SU-DHL-6 (cell line): Measurements from ENCODE around the gene DRC3.

ENCODE experiments used
- H2AFZ ChIP-seq: fragments of 200-600 bp; sonication (generic); 2 replicates; pipeline ENCODE4 v1.6.1; 2014; ENCODE audit warnings: low read depth, mild to moderate bottlenecking, moderate library complexity, mixed read lengths, antibody characterized with exemption, low read length; ENCODE audit not compliant: severe bottlenecking
- H3F3A ChIP-seq: fragments of 200-600 bp; shearing (Covaris generic); 2 replicates; pipeline ENCODE4 v1.6.0; 2016; ENCODE audit warnings: antibody characterized with exemption, mild to moderate bottlenecking; ENCODE audit not compliant: insufficient read depth
- H3K27ac ChIP-seq: fragments of 200-600 bp; sonication (generic); 2 replicates; pipeline ENCODE4 v1.5.1; 2016; ENCODE audit warnings: low read depth, mild to moderate bottlenecking, low read length, moderate library complexity, mixed read lengths
- H3K27me3 ChIP-seq: fragments of 200-600 bp; sonication (generic), shearing (Covaris generic); 2 replicates; pipeline ENCODE4 v1.6.0; 2014; ENCODE audit warnings: mild to moderate bottlenecking, low read length
- H3K36me3 ChIP-seq: fragments of 200-600 bp; sonication (generic); 2 replicates; pipeline ENCODE4 v1.6.1; 2014; ENCODE audit warnings: mild to moderate bottlenecking, low read length, mixed read lengths
- H3K4me2 ChIP-seq: fragments of 300-600, 200-600 bp; shearing (Covaris generic), sonication (generic); 2 replicates; pipeline ENCODE4 v1.6.0; 2014; ENCODE audit warnings: low read length, low read depth, mild to moderate bottlenecking; ENCODE audit not compliant: poor library complexity, severe bottlenecking
- H3K4me3 ChIP-seq: fragments of 200-600 bp; sonication (generic); 2 replicates; pipeline ENCODE4 v1.5.1; 2014; ENCODE audit warnings: antibody characterized with exemption, low read length, mild to moderate bottlenecking, mixed read lengths; ENCODE audit not compliant: insufficient read depth, poor library complexity, severe bottlenecking
- H3K79me2 ChIP-seq: fragments of 200-600 bp; sonication (generic); 2 replicates; pipeline ENCODE4 v1.6.1; 2014; ENCODE audit warnings: mild to moderate bottlenecking, low read length, moderate library complexity; ENCODE audit not compliant: insufficient read depth
- H3K9ac ChIP-seq: fragments of 200-600 bp; sonication (generic); 2 replicates; pipeline ENCODE4 v1.7.0; 2014; ENCODE audit warnings: mild to moderate bottlenecking, low read length
- H3K9me2 ChIP-seq: fragments of 200-600 bp; sonication (generic); replicated peaks from 2 replicates; pipeline ENCODE4 v1.6.1; 2014; ENCODE audit warnings: low read length; ENCODE audit not compliant: insufficient read depth
- H3K9me3 ChIP-seq: fragments of 200-600 bp; sonication (generic); 2 replicates; pipeline ENCODE4 v1.6.1; 2014; ENCODE audit warnings: low read length, mixed read lengths; ENCODE audit not compliant: insufficient read depth
- H4K20me1 ChIP-seq: fragments of 200-600 bp; sonication (generic); 2 replicates; pipeline ENCODE4 v1.6.1; 2014; ENCODE audit warnings: low read depth, mild to moderate bottlenecking, antibody characterized with exemption, low read length, moderate library complexity, mixed read lengths
- EZH2phosphoT487 ChIP-seq: fragments of 200-600 bp; sonication (generic), shearing (Covaris generic); conservative IDR thresholded peaks from 2 replicates; pipeline ENCODE4 v1.6.1; 2018; ENCODE audit warnings: mild to moderate bottlenecking, antibody characterized with exemption, low read length, moderate library complexity, mixed read lengths
- TF ChIP-seq, protein P1 (sequence below): fragments of 200-600 bp; sonication (generic); IDR thresholded peaks from one replicate; pipeline ENCODE4 v1.5.1; 2017; ENCODE audit warnings: antibody characterized with exemption, mild to moderate bottlenecking, low read length, moderate library complexity; ENCODE audit not compliant: insufficient read depth, poor library complexity, severe bottlenecking

The DRC3 gene

DNA sequence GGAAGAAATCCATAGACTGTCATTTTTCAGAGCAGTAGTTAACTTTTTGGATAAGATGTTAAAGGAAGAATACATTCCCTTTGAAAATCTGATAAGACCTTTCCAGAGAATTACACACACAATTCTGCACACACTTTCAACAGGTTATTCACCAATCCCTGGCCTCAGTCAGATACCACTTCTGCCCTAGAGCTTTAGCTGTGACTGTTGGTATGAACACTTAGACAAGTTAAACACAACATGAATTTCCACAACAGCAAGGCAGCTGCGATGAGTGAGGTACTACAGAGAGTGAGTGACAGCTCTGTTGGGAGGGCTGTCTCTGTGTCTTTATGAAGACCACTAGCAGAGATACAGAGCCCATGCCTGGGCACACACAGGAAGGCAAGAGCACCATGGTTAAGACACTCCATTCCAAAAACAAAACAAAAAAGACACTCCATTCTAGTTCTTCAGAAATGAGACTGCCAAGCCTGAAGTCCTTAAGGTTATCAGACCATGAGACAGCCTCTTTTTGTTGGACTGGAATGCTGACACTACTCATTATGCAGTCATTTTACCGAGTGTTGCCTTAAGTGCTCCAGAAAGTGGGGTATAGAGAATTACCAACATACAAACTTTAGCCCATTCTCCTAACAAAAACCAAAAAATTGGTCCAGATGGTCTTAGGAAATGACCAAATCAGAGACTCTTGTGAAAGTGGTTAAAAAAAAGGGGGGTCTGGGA lies 42.8 kb upstream of the DRC3 start:
- TF ChIP-seq, protein P1, sequence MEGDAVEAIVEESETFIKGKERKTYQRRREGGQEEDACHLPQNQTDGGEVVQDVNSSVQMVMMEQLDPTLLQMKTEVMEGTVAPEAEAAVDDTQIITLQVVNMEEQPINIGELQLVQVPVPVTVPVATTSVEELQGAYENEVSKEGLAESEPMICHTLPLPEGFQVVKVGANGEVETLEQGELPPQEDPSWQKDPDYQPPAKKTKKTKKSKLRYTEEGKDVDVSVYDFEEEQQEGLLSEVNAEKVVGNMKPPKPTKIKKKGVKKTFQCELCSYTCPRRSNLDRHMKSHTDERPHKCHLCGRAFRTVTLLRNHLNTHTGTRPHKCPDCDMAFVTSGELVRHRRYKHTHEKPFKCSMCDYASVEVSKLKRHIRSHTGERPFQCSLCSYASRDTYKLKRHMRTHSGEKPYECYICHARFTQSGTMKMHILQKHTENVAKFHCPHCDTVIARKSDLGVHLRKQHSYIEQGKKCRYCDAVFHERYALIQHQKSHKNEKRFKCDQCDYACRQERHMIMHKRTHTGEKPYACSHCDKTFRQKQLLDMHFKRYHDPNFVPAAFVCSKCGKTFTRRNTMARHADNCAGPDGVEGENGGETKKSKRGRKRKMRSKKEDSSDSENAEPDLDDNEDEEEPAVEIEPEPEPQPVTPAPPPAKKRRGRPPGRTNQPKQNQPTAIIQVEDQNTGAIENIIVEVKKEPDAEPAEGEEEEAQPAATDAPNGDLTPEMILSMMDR: no peak
- no peak for TF ChIP-seq EZH2phosphoT487
- no peaks in the 10 kb centered on the region for H3K9me2 ChIP-seq
- H3K79me2 ChIP-seq: no peaks in the 10 kb centered on the region
- H3K27me3 ChIP-seq: no peaks in the 10 kb centered on the region
- no peak overlapping the region for H3K4me3 ChIP-seq
- H3F3A ChIP-seq: no peaks in the 10 kb centered on the region
- no peak overlapping the region for H3K27ac ChIP-seq
- H3K36me3 ChIP-seq: no peaks in the 10 kb centered on the region
- H3K9me3 ChIP-seq: no peaks in the 10 kb centered on the region
- no peak overlapping the region for H3K9ac ChIP-seq
- H2AFZ ChIP-seq: no peak overlapping the region
- no peak overlapping the region for H3K4me2 ChIP-seq
- H4K20me1 ChIP-seq: no peaks in the 10 kb centered on the region

DNA sequence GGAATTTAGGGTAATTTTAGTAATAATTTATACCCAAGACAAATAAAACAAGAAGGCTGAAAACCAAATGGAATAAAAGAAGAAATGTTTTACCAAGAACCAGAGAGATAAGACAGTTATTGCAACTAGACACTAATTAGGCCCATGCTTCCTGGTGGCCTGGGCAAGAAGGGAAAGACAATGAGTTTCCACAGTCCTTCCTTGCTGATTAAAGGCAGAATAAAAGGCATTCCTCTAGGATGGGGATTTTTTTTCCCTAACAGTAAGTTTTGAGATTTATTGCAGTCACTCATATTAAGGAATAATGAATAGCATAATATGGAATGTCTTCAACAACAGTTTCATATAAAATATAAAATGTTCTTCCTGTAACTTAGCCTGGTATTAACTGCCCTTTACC lies 42.0 kb upstream of the DRC3 start:
- Histone ChIP-seq H2AFZ (no peak overlapping the region), H3K9me2 (no peaks in the 10 kb centered on the region), H3K9ac (no peak overlapping the region), H3F3A (no peaks in the 10 kb centered on the region), H3K27me3 (no peaks in the 10 kb centered on the region), H3K27ac (no peak overlapping the region), H3K79me2 (no peaks in the 10 kb centered on the region), H4K20me1 (no peaks in the 10 kb centered on the region), H3K9me3 (no peaks in the 10 kb centered on the region), H3K4me3 (no peak overlapping the region), H3K36me3 (no peaks in the 10 kb centered on the region), H3K4me2 (no peak overlapping the region)
- TF ChIP-seq, protein P1: no peak
- TF ChIP-seq EZH2phosphoT487: no peak

DNA sequence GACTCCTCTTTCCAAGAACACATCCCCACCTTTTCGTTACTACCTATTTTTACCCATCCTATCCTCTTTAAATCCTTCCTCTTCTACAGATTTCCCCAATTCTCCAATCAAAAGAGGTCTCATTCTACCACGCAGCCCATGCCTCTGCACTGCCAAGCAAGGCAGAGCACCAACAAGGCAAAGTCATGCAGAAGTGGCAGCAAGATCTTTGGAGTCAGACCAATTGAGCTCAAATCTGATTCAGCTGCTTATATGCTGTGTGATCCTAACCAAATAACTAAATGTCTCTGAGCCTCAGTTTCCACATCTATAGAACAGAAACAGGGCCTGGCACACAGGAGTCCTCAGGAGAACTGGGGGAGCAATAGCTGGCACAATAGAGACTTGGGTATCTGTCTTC lies 41.5 kb upstream of the DRC3 start:
- Histone ChIP-seq H3F3A (no peaks in the 10 kb centered on the region), H3K4me2 (no peak overlapping the region), H3K79me2 (no peaks in the 10 kb centered on the region), H3K36me3 (no peaks in the 10 kb centered on the region), H3K4me3 (no peak overlapping the region), H4K20me1 (no peaks in the 10 kb centered on the region), H3K27me3 (no peaks in the 10 kb centered on the region), H3K9ac (no peak overlapping the region), H3K27ac (no peak overlapping the region), H3K9me2 (no peaks in the 10 kb centered on the region), H3K9me3 (no peaks in the 10 kb centered on the region), H2AFZ (no peak overlapping the region)
- TF ChIP-seq EZH2phosphoT487: no peak
- TF ChIP-seq, protein P1: no peak
